ENCODE measurements around the gene FAM135A. TPM values are rescaled to one million over a fixed set of nuclear protein-coding genes. Genes with fewer than 3 reads are reported as not detected.
A peak's percentile ranks its signal among the peaks of the same experiment; 100 is the strongest.

The FAM135A gene
- total and polyA plus RNA-seq, 9 of the 15 experiments (the other 6 are each of a cell fraction or from before 2014, with no cell fraction given), result 7.4 to 32.9 (median 19.2) TPM

- TF ChIP-seq NR2C2 (CRISPR knock-in tag; IDR thresholded peaks at IDR 0.05) (no peak), NR2C2 (tag; IDR thresholded peaks at IDR 0.05) (no peak), POU5F1 (IDR thresholded peaks at IDR 0.05; ENCODE audit: borderline replicate concordance, low read depth, low read length, partially characterized antibody) (no peak), NCOR1 (IDR thresholded peaks at IDR 0.05) (no peak), SMC3 (conservative IDR thresholded peaks at IDR 0.05; ENCODE audit: insufficient read depth, low read depth, low read length) (0 out of 2 replicates have a peak, but pooled peaks have one; percentile 17)
- TF ChIP-seq, protein P1, sequence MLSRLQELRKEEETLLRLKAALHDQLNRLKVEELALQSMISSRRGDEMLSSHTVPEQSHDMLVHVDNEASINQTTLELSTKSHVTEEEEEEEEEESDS (CRISPR knock-in tag; IDR thresholded peaks at IDR 0.05), result no peak
- TF ChIP-seq, protein P2, sequence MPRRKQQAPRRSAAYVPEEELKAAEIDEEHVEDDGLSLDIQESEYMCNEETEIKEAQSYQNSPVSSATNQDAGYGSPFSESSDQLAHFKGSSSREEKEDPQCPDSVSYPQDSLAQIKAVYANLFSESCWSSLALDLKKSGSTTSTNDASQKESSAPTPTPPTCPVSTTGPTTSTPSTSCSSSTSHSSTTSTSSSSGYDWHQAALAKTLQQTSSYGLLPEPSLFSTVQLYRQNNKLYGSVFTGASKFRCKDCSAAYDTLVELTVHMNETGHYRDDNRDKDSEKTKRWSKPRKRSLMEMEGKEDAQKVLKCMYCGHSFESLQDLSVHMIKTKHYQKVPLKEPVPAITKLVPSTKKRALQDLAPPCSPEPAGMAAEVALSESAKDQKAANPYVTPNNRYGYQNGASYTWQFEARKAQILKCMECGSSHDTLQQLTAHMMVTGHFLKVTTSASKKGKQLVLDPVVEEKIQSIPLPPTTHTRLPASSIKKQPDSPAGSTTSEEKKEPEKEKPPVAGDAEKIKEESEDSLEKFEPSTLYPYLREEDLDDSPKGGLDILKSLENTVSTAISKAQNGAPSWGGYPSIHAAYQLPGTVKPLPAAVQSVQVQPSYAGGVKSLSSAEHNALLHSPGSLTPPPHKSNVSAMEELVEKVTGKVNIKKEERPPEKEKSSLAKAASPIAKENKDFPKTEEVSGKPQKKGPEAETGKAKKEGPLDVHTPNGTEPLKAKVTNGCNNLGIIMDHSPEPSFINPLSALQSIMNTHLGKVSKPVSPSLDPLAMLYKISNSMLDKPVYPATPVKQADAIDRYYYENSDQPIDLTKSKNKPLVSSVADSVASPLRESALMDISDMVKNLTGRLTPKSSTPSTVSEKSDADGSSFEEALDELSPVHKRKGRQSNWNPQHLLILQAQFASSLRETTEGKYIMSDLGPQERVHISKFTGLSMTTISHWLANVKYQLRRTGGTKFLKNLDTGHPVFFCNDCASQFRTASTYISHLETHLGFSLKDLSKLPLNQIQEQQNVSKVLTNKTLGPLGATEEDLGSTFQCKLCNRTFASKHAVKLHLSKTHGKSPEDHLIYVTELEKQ (CRISPR knock-in tag; IDR thresholded peaks at IDR 0.05), result no peak
- TF ChIP-seq, protein P3, sequence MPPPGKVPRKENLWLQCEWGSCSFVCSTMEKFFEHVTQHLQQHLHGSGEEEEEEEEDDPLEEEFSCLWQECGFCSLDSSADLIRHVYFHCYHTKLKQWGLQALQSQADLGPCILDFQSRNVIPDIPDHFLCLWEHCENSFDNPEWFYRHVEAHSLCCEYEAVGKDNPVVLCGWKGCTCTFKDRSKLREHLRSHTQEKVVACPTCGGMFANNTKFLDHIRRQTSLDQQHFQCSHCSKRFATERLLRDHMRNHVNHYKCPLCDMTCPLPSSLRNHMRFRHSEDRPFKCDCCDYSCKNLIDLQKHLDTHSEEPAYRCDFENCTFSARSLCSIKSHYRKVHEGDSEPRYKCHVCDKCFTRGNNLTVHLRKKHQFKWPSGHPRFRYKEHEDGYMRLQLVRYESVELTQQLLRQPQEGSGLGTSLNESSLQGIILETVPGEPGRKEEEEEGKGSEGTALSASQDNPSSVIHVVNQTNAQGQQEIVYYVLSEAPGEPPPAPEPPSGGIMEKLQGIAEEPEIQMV (tag; conservative IDR thresholded peaks at IDR 0.05; ENCODE audit: low read depth), result no peak
These were observed 107.3 kb downstream of the FAM135A start (continued) for GRCh38 chr6:70520575-70520974.
